Adipocyte (in vitro differentiated cells): ENCODE measurements around the gene VEGFA.
A peak's percentile ranks its signal among the peaks of the same experiment; 100 is the strongest.
"Not testable (repeated sequence)": the region's sequence is repeated elsewhere in the genome, so short reads cannot be mapped to it uniquely, and the experiment has no call there.

ENCODE experiments used
- DNase-seq: peaks from one replicate; pipeline ENCODE4 v3.0.0-alpha.2; 2015; ENCODE audit warnings: low read depth
- H3K27me3 ChIP-seq: replicated peaks from 2 replicates; pipeline ENCODE4 v1.7.0; 2013; ENCODE audit warnings: mild to moderate bottlenecking, low read length, moderate library complexity; ENCODE audit not compliant: control insufficient read depth, insufficient read depth
- H3K36me3 ChIP-seq: 2 replicates; pipeline ENCODE4 v1.7.0; 2013; ENCODE audit warnings: low read length, mild to moderate bottlenecking, moderate library complexity; ENCODE audit not compliant: control insufficient read depth, insufficient read depth, severe bottlenecking
- H3K4me1 ChIP-seq: 2 replicates; pipeline ENCODE4 v1.7.0; 2013; ENCODE audit warnings: mild to moderate bottlenecking, low read length, moderate library complexity; ENCODE audit not compliant: control insufficient read depth, insufficient read depth
- H3K4me3 ChIP-seq: 2 replicates; pipeline ENCODE4 v1.7.0; 2013; ENCODE audit warnings: mild to moderate bottlenecking, low read length, moderate library complexity
- H3K9ac ChIP-seq: 2 replicates; pipeline ENCODE4 v1.7.0; 2013; ENCODE audit warnings: mild to moderate bottlenecking, low read length, moderate library complexity
- H3K9me3 ChIP-seq: 2 replicates; pipeline ENCODE4 v1.7.0; 2013; ENCODE audit warnings: mild to moderate bottlenecking, low read length, moderate library complexity; ENCODE audit not compliant: control insufficient read depth

VEGFA gene

GRCh38 chr6:43812850-43813578, 43.0 kb downstream of the VEGFA start:
- H3K4me1 ChIP-seq, result peaks cover 10% of the 10 kb centered on the region
- H3K4me3 ChIP-seq, result no peak overlapping the region
- DNase-seq, result no peak
- H3K9me3 ChIP-seq, result no peaks in the 10 kb centered on the region
- no peak overlapping the region for H3K9ac ChIP-seq
- H3K27me3 ChIP-seq, result no peaks in the 10 kb centered on the region
- no peaks in the 10 kb centered on the region for H3K36me3 ChIP-seq

- Histone ChIP-seq H3K36me3 (no peaks in the 10 kb centered on the region), H3K4me1 (peaks cover 10% of the 10 kb centered on the region), H3K27me3 (no peaks in the 10 kb centered on the region), H3K4me3 (no peak overlapping the region), H3K9ac (no peak overlapping the region), H3K9me3 (no peaks in the 10 kb centered on the region)
- DNase-seq, result no peak
These were observed 44.1 kb downstream of the VEGFA start for GRCh38 chr6:43814111-43814510.

DNA sequence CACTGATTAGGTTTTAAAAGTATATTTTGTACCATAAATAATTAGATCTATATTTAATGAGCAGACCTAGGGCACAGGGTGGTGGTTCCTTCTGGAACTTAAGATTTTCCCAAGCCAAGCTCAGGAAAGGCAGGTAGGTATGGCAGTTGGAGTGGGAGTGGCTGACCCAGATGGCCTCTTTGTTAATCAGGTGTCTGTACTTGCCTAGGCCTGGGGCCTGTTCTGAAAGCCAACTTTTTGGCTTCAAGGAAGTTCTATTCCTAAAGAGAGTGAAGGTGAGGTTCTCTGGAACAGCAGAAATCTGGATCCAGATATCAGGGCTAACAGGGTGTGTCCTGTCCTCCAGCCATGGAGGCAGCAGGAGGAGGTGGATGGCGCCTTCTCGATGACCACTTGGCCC, 44.9 kb downstream of the VEGFA start:
- Histone ChIP-seq H3K9me3 (no peaks in the 10 kb centered on the region), H3K9ac (no peak overlapping the region), H3K36me3 (no peaks in the 10 kb centered on the region), H3K27me3 (no peaks in the 10 kb centered on the region), H3K4me1 (peaks cover 10% of the 10 kb centered on the region), H3K4me3 (no peak overlapping the region)
- DNase-seq, result no peak

- no peak overlapping the region for H3K4me3 ChIP-seq
- H3K9me3 ChIP-seq, result no peaks in the 10 kb centered on the region
- H3K27me3 ChIP-seq, result no peaks in the 10 kb centered on the region
- DNase-seq, result peak; percentile 33
- H3K4me1 ChIP-seq, result peaks cover 10% of the 10 kb centered on the region
- H3K36me3 ChIP-seq, result no peaks in the 10 kb centered on the region
- no peak overlapping the region for H3K9ac ChIP-seq
These were observed 47.2 kb downstream of the VEGFA start for GRCh38 chr6:43817192-43817591.

GRCh38 chr6:43818973-43819372, 49.0 kb downstream of the VEGFA start:
- H3K9ac ChIP-seq, H3K4me3 ChIP-seq, H3K36me3 ChIP-seq, H3K4me1 ChIP-seq, DNase-seq, H3K9me3 ChIP-seq: not testable (repeated sequence)
- H3K27me3 ChIP-seq, result peaks cover 10% of the 10 kb centered on the region

DNA sequence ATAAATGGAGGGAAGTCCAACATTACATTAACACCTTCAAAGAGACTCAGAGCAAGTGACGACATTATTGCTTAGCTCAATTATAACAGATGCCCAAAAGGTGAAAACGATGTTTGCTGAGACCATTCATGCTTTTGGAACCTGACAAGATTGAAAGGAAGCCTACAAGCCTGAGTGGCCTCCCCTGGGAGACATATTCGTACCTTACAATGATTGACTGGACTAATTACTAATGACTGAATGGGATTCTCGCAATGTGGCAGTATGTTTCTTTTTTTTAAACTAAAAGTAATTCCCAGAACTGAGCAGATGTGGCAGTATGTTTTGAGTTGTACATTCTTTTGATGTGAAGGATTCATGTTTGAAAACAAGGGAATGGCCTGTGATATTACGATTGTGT, 49.9 kb downstream of the VEGFA start:
- no peaks in the 10 kb centered on the region for H3K36me3 ChIP-seq

GRCh38 chr6:43820486-43820885, 50.5 kb downstream of the VEGFA start:
- no peak for DNase-seq
- no peaks in the 10 kb centered on the region for H3K9me3 ChIP-seq
- no peaks in the 10 kb centered on the region for H3K4me1 ChIP-seq
- H3K4me3 ChIP-seq, result no peak overlapping the region
- no peak overlapping the region for H3K9ac ChIP-seq
- H3K36me3 ChIP-seq, result no peaks in the 10 kb centered on the region
- H3K27me3 ChIP-seq, result peaks cover 10% of the 10 kb centered on the region

More for the DNA sequence above, 49.9 kb downstream of the VEGFA start:
- no peak for DNase-seq
- no peak overlapping the region for H3K4me3 ChIP-seq
- peaks cover 10% of the 10 kb centered on the region for H3K27me3 ChIP-seq
- H3K4me1 ChIP-seq, result no peaks in the 10 kb centered on the region
- no peaks in the 10 kb centered on the region for H3K9me3 ChIP-seq
- no peak overlapping the region for H3K9ac ChIP-seq

DNA sequence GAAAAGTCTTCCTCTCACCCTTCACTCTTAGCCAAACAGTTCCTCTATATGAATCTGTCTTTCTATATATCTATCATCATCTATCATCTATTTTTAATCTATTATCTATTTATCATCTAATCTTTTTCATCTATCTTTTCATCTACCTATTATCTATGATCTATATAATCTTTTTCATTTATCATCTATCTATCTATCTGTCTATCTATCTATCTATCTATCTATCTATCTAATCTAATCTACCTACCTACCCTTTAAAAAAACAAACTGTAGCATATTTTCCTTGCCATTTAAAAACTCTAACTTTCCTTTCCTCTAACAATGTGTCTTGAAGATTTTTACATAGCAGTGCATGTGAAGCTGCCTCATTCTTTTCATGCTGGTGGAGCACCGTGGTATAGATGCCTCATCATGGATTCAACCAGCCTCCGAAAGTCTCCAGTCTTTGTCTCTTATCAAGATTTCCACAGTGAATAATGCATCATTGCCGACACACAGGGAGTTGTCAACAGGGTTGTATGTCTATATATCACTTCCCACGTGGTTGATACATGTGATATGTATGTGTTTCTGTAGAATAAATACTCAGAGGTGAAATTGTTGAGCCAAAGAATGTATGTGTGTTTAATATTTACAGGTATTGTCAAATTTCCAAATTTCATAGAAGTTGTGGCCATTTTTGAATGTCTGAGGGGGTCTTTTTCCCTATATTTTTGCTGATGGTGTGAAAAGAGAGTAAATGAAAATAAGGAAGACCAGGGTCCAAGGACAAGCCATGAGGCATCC, 51.3 kb downstream of the VEGFA start:
- H3K4me1 ChIP-seq, result peaks cover under 1% of the 10 kb centered on the region
- H3K9ac ChIP-seq, result no peak overlapping the region
- peaks cover 14% of the 10 kb centered on the region for H3K27me3 ChIP-seq
- H3K36me3 ChIP-seq, result no peaks in the 10 kb centered on the region
- no peak for DNase-seq
- no peak overlapping the region for H3K4me3 ChIP-seq
- no peaks in the 10 kb centered on the region for H3K9me3 ChIP-seq

GRCh38 chr6:43823390-43823789, 53.4 kb downstream of the VEGFA start:
- Histone ChIP-seq H3K4me3 (no peak overlapping the region), H3K27me3 (peaks cover 14% of the 10 kb centered on the region), H3K4me1 (peaks cover 9% of the 10 kb centered on the region), H3K36me3 (no peaks in the 10 kb centered on the region), H3K9ac (no peak overlapping the region), H3K9me3 (no peaks in the 10 kb centered on the region)
- no peak for DNase-seq

- Histone ChIP-seq H3K9ac (no peak overlapping the region), H3K4me1 (peaks cover 9% of the 10 kb centered on the region), H3K4me3 (no peak overlapping the region), H3K36me3 (no peaks in the 10 kb centered on the region), H3K27me3 (peaks cover 14% of the 10 kb centered on the region), H3K9me3 (no peaks in the 10 kb centered on the region)
- DNase-seq, result no peak
These were observed 54.1 kb downstream of the VEGFA start for GRCh38 chr6:43823879-43824702.

DNA sequence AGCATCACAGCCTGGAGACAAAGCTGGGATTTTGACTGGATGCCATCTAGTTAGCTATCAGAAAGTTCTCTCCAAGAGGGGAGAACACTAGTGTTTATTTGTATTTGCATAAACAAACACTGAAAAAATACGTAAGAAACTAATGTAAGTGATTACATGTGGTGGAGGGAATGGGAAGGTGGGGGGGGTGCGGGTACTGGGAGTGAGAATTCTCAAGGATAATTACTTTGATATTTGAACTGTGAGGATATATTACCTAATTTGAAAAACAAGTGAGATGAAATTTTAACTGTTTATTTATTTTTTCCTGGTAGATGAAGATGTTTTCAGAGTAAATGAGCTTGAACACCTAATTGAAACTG, 54.7 kb downstream of the VEGFA start:
- H3K27me3 ChIP-seq, result peaks cover 14% of the 10 kb centered on the region
- no peaks in the 10 kb centered on the region for H3K36me3 ChIP-seq
- peaks cover 9% of the 10 kb centered on the region for H3K4me1 ChIP-seq
- no peak for DNase-seq
- no peak overlapping the region for H3K4me3 ChIP-seq
- no peak overlapping the region for H3K9ac ChIP-seq
- H3K9me3 ChIP-seq, result no peaks in the 10 kb centered on the region
